WERI-Rb-1 (cell line): ENCODE data around the gene JMJD8.

Experiments
- DNase-seq: peaks from one replicate; pipeline ENCODE4 v3.0.0-alpha.2; 2020
- H3K27ac ChIP-seq: fragments of 250-450 bp; sonication (Bioruptor Pico); 2 replicates; pipeline ENCODE4 v1.5.1; 2020; ENCODE audit warnings: mild to moderate bottlenecking, moderate library complexity
- H3K27me3 ChIP-seq: fragments of 250-450 bp; sonication (Bioruptor Pico); 2 replicates; pipeline ENCODE4 v1.5.1; 2021; ENCODE audit warnings: mild to moderate bottlenecking, low read depth, moderate library complexity; ENCODE audit not compliant: insufficient read depth, severe bottlenecking
- H3K36me3 ChIP-seq: fragments of 250-450 bp; sonication (Bioruptor Pico); 2 replicates; pipeline ENCODE4 v1.5.1; 2020; ENCODE audit warnings: mild to moderate bottlenecking, moderate library complexity
- H3K4me3 ChIP-seq: 2 replicates; pipeline ENCODE4 v1.5.1; 2011; ENCODE audit warnings: low read depth, mild to moderate bottlenecking, control low read depth, low read length
- H3K9me3 ChIP-seq: fragments of 250-450 bp; sonication (Bioruptor Pico); 2 replicates; pipeline ENCODE4 v1.5.1; 2021; ENCODE audit warnings: mild to moderate bottlenecking, moderate library complexity; ENCODE audit not compliant: severe bottlenecking
- TF ChIP-seq, protein P1 (sequence below): IDR thresholded peaks from 2 replicates; pipeline ENCODE4 v1.5.1; 2011; ENCODE audit warnings: low read depth, mild to moderate bottlenecking, control low read depth, inconsistent platforms, low read length

The JMJD8 gene

DNA sequence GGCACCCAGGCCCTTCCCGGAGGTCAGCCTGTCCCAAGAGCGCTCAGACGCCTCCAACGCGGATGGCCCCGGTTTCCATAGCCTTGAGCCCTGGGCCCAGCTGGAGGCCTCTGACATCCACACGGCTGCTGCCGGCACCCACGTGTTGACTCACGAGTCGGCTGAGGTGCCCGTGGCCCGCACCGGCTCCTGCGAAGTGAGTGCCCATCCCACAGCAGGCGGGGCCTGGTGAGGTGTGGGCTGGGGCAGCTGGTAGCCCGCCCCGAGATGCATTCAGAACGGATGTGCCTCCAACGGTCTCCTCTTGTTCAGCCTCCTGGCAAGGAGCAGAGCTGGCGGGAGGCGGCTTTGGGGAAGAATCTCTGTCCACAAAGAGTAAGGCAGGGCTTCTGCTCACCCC, 32.3 kb downstream of the JMJD8 start:
- Histone ChIP-seq H3K27ac (no peak overlapping the region), H3K36me3 (peaks cover 55% of the 10 kb centered on the region), H3K27me3 (no peaks in the 10 kb centered on the region), H3K9me3 (no peaks in the 10 kb centered on the region), H3K4me3 (no peak overlapping the region)
- no peak for DNase-seq
- TF ChIP-seq, protein P1, sequence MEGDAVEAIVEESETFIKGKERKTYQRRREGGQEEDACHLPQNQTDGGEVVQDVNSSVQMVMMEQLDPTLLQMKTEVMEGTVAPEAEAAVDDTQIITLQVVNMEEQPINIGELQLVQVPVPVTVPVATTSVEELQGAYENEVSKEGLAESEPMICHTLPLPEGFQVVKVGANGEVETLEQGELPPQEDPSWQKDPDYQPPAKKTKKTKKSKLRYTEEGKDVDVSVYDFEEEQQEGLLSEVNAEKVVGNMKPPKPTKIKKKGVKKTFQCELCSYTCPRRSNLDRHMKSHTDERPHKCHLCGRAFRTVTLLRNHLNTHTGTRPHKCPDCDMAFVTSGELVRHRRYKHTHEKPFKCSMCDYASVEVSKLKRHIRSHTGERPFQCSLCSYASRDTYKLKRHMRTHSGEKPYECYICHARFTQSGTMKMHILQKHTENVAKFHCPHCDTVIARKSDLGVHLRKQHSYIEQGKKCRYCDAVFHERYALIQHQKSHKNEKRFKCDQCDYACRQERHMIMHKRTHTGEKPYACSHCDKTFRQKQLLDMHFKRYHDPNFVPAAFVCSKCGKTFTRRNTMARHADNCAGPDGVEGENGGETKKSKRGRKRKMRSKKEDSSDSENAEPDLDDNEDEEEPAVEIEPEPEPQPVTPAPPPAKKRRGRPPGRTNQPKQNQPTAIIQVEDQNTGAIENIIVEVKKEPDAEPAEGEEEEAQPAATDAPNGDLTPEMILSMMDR, result no peak

DNA sequence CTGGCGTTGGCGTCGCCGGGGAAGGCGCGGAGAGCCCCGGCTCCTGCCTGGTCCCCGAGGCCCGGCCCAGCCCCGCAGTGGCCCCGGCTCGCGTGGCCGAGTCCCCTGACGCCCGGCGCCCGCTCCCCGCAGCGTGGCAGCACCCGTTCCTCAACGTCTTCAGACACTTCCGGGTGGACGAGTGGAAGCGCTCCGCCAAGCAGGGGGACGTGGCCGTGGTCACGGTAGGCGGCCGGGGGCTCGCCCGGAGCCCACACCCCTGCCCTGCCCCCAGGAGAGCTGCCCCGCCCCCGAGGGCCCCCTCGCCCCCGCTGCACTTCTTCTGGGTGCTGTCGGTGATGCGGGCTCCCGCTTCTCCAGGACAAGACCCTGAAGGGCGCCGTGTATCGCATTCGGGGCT, 34.5 kb downstream of the JMJD8 start:
- H3K36me3 ChIP-seq, result peaks cover 39% of the 10 kb centered on the region
- peak overlapping the region; percentile 58 for H3K4me3 ChIP-seq
- no peaks in the 10 kb centered on the region for H3K9me3 ChIP-seq
- TF ChIP-seq, protein P1, result no peak
- no peak for DNase-seq
- H3K27me3 ChIP-seq, result no peaks in the 10 kb centered on the region
- peak overlapping the region; percentile 91 for H3K27ac ChIP-seq

DNA sequence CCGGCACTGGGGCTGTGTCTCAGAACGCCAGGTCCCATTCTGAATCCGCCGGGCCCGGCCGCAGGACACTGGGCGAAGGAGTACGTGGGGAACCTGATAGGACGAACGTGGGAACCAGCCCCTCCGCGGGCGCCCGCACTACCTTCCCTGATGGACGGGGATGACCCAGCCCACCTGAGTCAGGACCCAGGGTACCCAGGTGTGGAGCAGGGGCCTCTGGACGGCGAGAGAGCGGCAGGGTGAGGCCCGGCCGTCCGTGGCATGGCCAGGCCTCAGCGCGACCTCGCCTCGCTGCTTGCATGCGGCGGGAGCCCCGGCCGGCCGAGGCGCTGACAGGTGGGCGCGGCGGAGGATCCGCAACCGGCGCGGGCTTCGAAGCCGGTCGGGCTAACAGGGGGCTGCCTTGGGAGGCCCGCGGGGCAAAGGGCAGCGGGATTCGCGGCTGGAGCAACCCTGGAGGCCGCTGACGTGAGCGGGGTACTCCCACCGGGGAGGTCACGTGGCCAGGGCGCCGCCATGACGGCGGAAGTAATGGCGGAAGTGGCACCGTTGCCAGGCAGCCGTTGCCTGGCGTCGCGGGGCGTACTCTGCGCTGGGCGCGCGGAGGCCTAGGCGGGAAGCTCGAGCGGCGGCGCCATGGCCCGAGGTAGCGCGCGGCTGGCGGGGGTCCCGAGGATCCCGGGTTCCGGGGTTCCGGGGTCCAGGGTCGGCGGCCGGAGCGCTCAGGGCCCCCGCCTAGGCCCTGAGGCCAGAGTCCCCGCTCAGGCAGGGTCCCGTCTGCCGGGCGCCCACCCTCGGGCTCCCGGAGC, 35.1 kb downstream of the JMJD8 start, which contains the start of gene WDR90:
TSS of gene WDR90 (plus strand) at position 585 of the 809 bp plus-strand sequence. CDS start at position 637, 52 bp downstream.
- Histone ChIP-seq H3K36me3 (peaks cover 37% of the 10 kb centered on the region), H3K27me3 (no peaks in the 10 kb centered on the region), H3K27ac (peak within 1 kb of the TSS; percentile 91), H3K9me3 (no peaks in the 10 kb centered on the region), H3K4me3 (peak within 1 kb of the TSS; percentile 58)
- TF ChIP-seq, protein P1, result no peak
- DNase-seq, result peak; percentile 93

DNA sequence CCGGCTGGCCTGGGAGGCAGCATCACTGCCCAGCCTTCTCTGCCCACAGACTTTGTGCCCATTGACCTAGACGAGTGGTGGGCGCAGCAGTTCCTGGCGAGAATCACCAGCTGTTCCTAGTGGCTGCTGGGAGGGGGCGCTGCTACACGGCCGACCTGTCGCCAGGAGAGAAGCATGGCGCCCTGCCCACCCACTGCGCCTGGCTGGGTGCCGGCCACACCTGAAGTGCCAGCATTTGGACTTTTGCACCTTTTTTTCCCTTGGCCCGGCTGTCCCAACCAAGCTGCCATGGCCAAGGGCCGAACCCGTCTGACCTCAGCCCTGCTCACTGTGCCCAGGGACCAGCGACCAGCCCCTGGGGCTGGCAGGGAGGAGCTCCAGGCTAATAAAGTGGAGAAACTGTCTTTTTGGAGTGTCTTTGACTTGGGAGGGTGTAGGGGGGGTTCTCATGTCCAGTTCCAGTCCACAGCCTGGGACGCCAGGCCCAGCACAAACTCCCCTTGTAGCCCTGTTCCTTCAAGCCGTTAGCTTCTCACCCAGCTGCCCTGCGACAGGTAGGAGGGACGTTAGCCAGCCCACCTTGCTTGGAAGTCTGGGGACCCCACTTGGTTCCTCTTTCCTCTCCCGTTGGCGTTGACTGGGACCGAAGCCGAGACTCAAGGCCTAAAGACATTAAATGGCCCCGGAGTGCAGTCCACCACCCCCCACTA, 35.9 kb downstream of the JMJD8 start:
- Histone ChIP-seq H3K4me3 (peak overlapping the region; percentile 58), H3K27me3 (no peaks in the 10 kb centered on the region), H3K27ac (peak overlapping the region; percentile 91), H3K36me3 (peaks cover 30% of the 10 kb centered on the region), H3K9me3 (no peaks in the 10 kb centered on the region)
- peak; percentile 73 for DNase-seq
- TF ChIP-seq, protein P1, result peak; percentile 86

DNA sequence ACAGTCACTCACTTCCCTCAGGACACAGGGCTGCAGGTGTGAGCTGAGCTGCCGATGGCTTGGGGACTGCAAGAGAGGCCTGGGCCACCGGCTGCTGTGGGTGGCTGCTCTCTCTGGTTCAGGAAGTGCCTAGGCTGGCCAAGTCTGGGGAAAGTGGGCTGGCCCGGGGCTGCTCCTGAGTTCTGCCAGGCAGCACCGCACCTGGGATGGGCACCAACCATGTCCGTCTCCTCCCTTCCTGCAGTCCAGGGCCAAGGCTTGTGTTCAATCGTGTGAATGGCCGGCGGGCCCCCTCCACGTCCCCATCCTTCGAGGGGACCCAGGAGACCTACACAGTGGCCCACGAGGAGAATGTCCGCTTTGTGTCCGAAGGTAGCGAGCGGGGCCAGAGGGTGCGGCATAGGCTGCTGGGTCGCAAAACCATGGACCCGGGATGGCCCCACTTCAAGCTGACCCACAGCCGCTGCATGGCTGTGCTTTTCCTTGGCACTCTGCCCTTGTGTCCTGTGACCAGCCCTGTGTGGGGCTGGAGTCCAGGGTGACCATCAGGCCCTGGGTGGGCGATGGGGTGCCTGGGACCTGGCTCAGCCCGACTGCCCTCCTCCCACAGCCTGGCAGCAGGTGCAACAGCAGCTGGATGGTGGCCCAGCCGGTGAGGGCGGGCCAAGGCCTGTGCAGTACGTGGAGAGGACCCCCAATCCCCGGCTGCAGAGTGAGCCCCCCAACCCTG, 36.8 kb downstream of the JMJD8 start:
- Histone ChIP-seq H3K27me3 (no peaks in the 10 kb centered on the region), H3K4me3 (no peak overlapping the region), H3K9me3 (no peaks in the 10 kb centered on the region), H3K36me3 (peaks cover 21% of the 10 kb centered on the region), H3K27ac (no peak overlapping the region)
- DNase-seq, result no peak
- TF ChIP-seq, protein P1, result no peak
